ENCODE measurements around the gene MMP25. TPM values are rescaled to one million over a fixed set of nuclear protein-coding genes. Genes with fewer than 3 reads are reported as not detected.
A peak's percentile ranks its signal among the peaks of the same experiment; 100 is the strongest.

The MMP25 gene
- total and polyA plus RNA-seq, 8 donors: 0.28 to 1.6 (median 1.0) TPM

GRCh38 chr16:3095869-3096268 is 49.5 kb downstream of the MMP25 start:
- no peaks in the 10 kb centered on the region for H3K36me3 ChIP-seq
- H3K4me1 ChIP-seq: peaks cover 0 to 7% (median 0%) of the 10 kb centered on the region in 3 donors
- H3K4me3 ChIP-seq: no peak overlapping the region
- FAIRE-seq: no peak
- ATAC-seq: peak in 1 of 4 donors; percentile 11
- intact Hi-C loops (cut with DNase I): loop anchor here in 1 of 3 donors (10.0 kb wide), 1 partner anchor 69 kb away; no protein-coding TSS in a partner anchor
- no peaks in the 10 kb centered on the region for H3K27me3 ChIP-seq
- 29 to 44% methylated on average over 4 of the region's 4 CpGs for WGBS, 2 donors
- DNase-seq: no peak
- TF ChIP-seq CTCF (IDR thresholded peaks at IDR 0.05): no peak
- no peaks in the 10 kb centered on the region for H3K9me3 ChIP-seq
- H3K27ac ChIP-seq: no peak overlapping the region

- DNase-seq (no peak), FAIRE-seq (no peak), ATAC-seq (no peak)
- no peak for TF ChIP-seq CTCF (IDR thresholded peaks at IDR 0.05)
- WGBS, 2 donors: 64 to 74% methylated on average over 6 of the region's 6 CpGs
- no peaks in the 10 kb centered on the region for H3K27me3 ChIP-seq
- no peaks in the 10 kb centered on the region for H3K36me3 ChIP-seq
- H3K27ac ChIP-seq: no peak overlapping the region
- H3K9me3 ChIP-seq: no peaks in the 10 kb centered on the region
- H3K4me1 ChIP-seq: peaks cover 0 to 7% (median 0%) of the 10 kb centered on the region in 3 donors
- no peak overlapping the region for H3K4me3 ChIP-seq
- intact Hi-C loops (cut with DNase I): loop anchor here in 1 of 3 donors (10.0 kb wide), 1 partner anchor 68 kb away; no protein-coding TSS in a partner anchor
Observed at GRCh38 chr16:3096362-3096761, 50.0 kb downstream of the MMP25 start.

- no peaks in the 10 kb centered on the region for H3K27me3 ChIP-seq
- 43 to 46% methylated on average over 8 of the region's 8 CpGs for WGBS, 2 donors
- FAIRE-seq (no peak), DNase-seq (no peak), ATAC-seq (no peak)
- no peak overlapping the region for H3K27ac ChIP-seq
- intact Hi-C loops (cut with DNase I): loop anchor here in 1 of 3 donors (10.0 kb wide), 1 partner anchor 68 kb away; no protein-coding TSS in a partner anchor
- no peaks in the 10 kb centered on the region for H3K9me3 ChIP-seq
- H3K36me3 ChIP-seq: no peaks in the 10 kb centered on the region
- no peak for TF ChIP-seq CTCF (IDR thresholded peaks at IDR 0.05)
- H3K4me1 ChIP-seq: peaks cover 0 to 7% (median 0%) of the 10 kb centered on the region in 3 donors
- no peak overlapping the region for H3K4me3 ChIP-seq
Observed at GRCh38 chr16:3097266-3097665, 50.9 kb downstream of the MMP25 start.

- ATAC-seq (no peak), FAIRE-seq (no peak), DNase-seq (peak in 1 of 6 donors; percentile 64)
- intact Hi-C loops (cut with DNase I): loop anchor here in 1 of 3 donors (10.0 kb wide), 1 partner anchor 66 kb away; no protein-coding TSS in a partner anchor
- 64 to 74% methylated on average over 21 of the region's 21 CpGs for WGBS, 2 donors
- H3K4me3 ChIP-seq: peak within 1 kb of the TSS in 1 of 4 donors; percentile 36
- H3K4me1 ChIP-seq: peaks cover 0 to 7% (median 0%) of the 10 kb centered on the region in 3 donors
- no peak for TF ChIP-seq CTCF (IDR thresholded peaks at IDR 0.05)
- H3K9me3 ChIP-seq: no peaks in the 10 kb centered on the region
- H3K36me3 ChIP-seq: no peaks in the 10 kb centered on the region
- H3K27me3 ChIP-seq: no peaks in the 10 kb centered on the region
- no peak within 1 kb of the TSS for H3K27ac ChIP-seq
Observed at GRCh38 chr16:3098459-3099394, 52.4 kb downstream of the MMP25 start, which contains the start of gene ZSCAN10. Gene ZSCAN10 (minus strand): TSS chr16:3099294. CDS start chr16:3092937, 6,357 bp downstream.

Data from pancreas (tissue), 10 donors.